ENCODE measurements around the gene KCNN4.

The KCNN4 gene

GRCh38 chr19:43747557-43748204 lies 33.1 kb downstream of the KCNN4 start:
- no peak for DNase-seq

GRCh38 chr19:43743059-43743458 lies 37.7 kb downstream of the KCNN4 start:
- DNase-seq = no peak

DNA sequence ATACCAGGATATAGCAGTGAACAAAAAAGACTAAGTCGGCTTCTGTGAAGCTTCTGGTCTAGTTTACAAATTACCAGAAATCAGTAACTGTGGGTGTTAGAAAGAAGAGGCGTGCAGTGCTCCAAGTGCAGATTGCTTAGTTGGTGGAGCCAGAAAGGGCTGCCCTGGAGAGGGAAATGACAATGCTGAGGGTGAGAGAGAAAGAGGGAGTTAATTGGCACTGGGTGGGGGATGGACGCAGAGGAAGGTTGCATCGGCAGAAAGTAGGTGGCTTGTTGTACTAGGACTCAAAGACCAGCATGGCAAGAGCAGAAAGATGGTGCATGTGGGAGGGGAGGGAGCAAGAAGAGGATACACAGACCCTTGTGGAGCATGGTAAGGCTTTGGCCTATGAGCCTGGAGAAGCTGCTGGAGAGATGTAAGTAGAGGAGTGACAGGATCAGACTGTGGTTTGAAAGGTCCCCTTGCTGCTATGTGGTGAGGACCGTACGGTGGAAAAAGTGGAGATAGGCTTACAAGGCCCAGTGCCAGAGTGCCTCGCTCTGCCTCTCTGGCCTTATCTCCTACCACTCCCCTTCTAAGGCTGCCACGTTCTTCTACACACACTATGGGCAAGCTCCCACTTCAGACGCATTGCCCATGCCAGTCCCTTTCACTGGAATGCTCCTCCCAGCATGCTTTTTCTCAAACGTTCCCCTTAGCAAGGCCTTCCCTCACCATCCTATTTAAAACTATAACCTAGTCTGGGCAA lies 39.5 kb downstream of the KCNN4 start:
- no peak for DNase-seq

GRCh38 chr19:43739439-43740235 lies 41.1 kb downstream of the KCNN4 start:
- no peak for DNase-seq

DNA sequence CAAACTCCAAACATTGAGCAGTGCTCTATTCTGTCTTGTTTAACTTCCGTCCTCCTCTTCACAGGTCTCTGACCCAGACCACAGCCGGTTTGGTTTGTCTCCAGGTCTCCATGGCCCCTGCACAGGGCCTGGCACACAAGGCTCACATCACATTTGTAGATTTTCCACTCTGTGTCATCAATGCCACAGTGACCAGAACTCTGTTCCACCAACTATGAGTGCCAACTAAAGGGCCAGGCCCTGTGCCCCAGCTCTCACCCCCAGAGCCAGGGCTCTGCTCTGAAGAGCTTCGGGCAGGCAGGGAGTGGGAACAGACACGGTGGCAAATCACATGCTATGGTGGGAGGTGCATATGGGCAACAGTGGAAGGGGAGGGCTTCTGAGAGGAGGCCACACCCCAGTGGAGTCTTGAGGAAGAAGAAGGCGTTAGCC lies 42.0 kb downstream of the KCNN4 start:
- DNase-seq = no peak

DNA sequence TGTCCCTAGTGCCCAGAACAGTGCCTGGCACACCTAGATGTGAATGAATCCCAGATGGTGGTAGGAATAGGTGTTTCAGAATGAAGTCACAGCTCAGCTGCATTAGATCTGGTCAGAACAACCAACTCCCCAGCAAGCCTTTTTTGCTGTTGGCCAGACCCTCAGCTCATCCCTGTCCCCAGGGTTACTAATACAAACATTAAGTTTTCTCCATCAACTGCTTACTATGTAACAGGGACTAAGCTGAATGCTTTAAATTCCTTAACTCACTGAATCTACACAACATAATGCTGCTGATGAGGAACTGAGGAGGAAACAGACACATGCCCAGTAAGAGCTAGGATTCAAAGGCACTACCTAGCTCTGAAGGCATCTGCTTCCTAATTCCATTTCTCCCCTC lies 44.8 kb downstream of the KCNN4 start:
- no peak for DNase-seq

DNA sequence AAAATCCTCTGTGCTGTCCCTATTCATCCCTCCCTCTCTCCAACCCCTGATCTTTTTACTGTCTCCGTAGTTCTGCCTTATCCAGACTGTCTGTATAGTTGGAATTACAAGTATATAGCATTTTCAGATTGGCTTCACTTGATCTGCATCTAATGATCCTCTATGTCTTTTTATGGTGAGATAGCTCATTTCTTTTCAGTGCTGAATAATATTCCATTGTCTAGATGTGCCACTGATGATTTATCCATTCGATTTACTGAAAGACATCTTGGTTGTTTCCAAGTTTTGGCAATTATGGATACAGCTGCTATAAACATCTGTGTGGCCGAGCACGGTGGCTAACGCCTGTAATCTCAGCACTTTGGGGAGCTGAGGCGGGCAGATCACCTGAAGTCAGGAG lies 45.8 kb downstream of the KCNN4 start:
- no peak for DNase-seq

DNA sequence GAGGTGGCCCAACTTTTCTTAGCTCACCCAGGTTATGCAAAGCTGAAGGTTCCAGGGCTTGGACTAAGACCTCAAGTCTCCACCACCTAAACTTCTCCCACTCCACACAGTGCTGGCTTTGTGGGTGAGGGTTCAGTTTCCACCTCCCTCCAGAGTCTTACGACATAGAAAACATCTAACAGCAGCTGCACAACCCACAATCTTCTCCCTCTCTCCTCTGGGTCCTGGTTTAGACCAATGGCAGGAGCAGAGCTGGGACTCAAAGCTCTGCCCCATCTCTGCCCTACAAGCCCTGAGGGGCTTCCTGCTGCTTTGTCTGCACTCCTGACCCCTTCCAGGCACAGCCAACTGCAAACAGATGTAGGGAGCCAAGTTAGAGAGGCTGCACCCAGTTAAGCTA lies 48.9 kb downstream of the KCNN4 start:
- no peak for DNase-seq

DNA sequence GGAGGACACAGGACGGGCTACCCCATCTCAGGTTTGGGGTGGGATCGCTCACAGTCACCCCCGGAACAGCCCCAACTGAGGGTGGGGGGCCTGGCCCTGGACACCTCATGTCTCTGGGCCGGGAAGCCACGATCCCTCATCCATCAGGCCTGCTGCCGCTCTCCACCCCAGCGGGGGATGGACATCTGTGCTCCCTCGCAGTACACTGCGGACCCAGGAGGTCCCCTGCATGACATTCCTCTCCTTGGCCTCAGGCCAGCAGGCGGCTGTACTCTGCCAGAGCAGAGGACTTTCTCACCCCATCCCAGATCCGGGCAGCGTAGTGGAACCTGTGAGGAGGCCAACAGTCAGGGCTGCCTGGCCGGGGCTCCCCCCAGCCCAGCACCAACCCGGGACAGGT lies 49.4 kb downstream of the KCNN4 start:
- no peak for DNase-seq

GRCh38 chr19:43729919-43730318 lies 50.9 kb downstream of the KCNN4 start:
- DNase-seq = no peak

DNA sequence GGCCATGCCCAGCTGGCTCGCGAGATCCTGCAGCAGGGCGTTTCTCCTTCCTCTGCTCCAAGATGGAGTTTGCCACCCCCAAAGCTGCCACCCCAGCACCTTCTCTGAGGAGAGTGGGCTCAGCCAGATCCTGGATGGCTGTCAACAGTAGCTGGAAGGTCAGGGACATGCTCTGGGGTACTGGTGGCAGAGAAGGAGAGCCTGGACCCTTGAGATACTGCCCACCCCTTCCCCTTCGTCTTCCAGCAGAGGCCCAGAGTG lies 53.2 kb downstream of the KCNN4 start:
- DNase-seq = no peak

GRCh38 chr19:43726736-43727592 lies 53.8 kb downstream of the KCNN4 start:
- no peak for DNase-seq

DNA sequence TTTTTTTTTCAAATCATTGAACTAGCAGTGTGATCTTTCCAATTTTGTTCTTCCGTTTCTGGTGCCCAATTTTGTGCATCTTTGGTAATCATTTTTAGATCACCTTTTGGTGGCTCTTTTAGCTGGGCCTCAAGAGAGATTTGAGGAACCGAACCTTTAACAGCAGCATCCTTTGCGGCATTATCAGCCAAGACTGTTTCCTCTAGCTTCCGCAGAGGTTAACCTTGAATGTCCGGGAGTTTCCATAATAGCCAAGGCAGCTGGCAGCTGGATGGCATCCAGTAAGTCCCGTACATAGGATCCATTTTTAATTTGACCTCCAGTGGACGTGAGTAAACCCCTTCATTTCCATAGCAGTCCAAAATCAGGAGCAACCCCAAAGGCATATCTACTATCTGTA lies 55.3 kb downstream of the KCNN4 start:
- no peak for DNase-seq

DNA sequence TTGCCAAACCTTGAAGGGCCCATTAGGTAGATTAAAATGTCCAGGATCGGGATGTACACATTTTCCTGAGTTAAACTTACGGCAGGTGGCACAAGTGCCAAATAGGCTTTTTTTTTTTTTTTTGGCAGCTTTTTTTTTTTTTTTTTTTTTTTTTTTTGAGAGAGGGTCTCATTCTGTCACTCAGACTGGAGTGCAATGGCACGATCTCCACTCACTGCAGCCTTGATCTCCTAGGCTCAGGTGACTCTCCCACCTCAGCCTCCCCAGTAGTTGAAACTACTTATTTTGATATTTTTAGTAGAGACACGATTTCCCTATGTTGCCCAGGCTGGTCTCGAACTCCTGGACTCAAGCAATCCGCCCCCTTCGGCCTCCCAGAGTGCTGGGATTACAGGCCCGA lies 55.9 kb downstream of the KCNN4 start:
- no peak for DNase-seq

GRCh38 chr19:43723588-43723987 lies 57.2 kb downstream of the KCNN4 start:
- DNase-seq = no peak

GRCh38 chr19:43721469-43722048 lies 59.2 kb downstream of the KCNN4 start:
- DNase-seq = no peak

GRCh38 chr19:43720936-43721335 lies 59.8 kb downstream of the KCNN4 start:
- DNase-seq = no peak

DNA sequence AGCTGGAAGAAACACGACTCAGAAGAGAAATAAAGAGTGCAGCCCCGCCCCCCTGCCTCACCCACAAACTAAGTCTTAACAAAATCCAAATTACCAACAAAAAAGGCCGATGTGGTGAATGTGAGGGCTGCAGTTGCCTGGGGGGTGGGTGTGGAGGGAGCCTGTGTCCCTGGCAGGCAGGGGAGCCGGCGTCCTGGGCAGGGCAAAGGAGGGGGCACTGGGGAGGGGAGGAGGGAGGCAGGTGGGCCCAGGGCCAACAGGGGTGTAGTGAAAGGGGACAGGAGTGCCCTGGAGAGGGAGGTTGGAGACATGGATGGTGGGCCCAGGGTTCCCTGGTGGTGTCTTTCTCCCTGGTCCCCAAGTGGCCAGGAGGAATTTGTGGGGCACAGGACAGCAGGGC lies 60.9 kb downstream of the KCNN4 start:
- no peak for DNase-seq

GRCh38 chr19:43719378-43719868 lies 61.4 kb downstream of the KCNN4 start:
- DNase-seq = no peak

- DNase-seq = no peak
Measured at GRCh38 chr19:43718627-43719377, 62.0 kb downstream of the KCNN4 start.
